Measurements from ENCODE around the gene TCF12.

Gene TCF12

GRCh38 chr15:57033715-57034439, 115.4 kb downstream of the TCF12 start:
- no peak for TF ChIP-seq CTCF (conservative IDR thresholded peaks at IDR 0.05; ENCODE audit: control insufficient read depth, insufficient read depth, low read depth, low read length)
- H3K4me3 ChIP-seq (ENCODE audit: control insufficient read depth, low read depth, low read length), result no peak overlapping the region
- no peak for DNase-seq (ENCODE audit: low read depth)

- no peak for TF ChIP-seq CTCF (conservative IDR thresholded peaks at IDR 0.05; ENCODE audit: control insufficient read depth, insufficient read depth, low read depth, low read length)
- no peak for DNase-seq (ENCODE audit: low read depth)
- H3K4me3 ChIP-seq (ENCODE audit: control insufficient read depth, low read depth, low read length), result no peak overlapping the region
These were observed 116.2 kb downstream of the TCF12 start for GRCh38 chr15:57034613-57035012.

- TF ChIP-seq CTCF (conservative IDR thresholded peaks at IDR 0.05; ENCODE audit: control insufficient read depth, insufficient read depth, low read depth, low read length), result no peak
- no peak overlapping the region for H3K4me3 ChIP-seq (ENCODE audit: control insufficient read depth, low read depth, low read length)
- no peak for DNase-seq (ENCODE audit: low read depth)
These were observed 117.2 kb downstream of the TCF12 start for GRCh38 chr15:57035664-57036063.

- no peak for TF ChIP-seq CTCF (conservative IDR thresholded peaks at IDR 0.05; ENCODE audit: control insufficient read depth, insufficient read depth, low read depth, low read length)
- DNase-seq (ENCODE audit: low read depth), result no peak
- no peak overlapping the region for H3K4me3 ChIP-seq (ENCODE audit: control insufficient read depth, low read depth, low read length)
These were observed 117.9 kb downstream of the TCF12 start for GRCh38 chr15:57036352-57036751.

- TF ChIP-seq CTCF (conservative IDR thresholded peaks at IDR 0.05; ENCODE audit: control insufficient read depth, insufficient read depth, low read depth, low read length), result no peak
- DNase-seq (ENCODE audit: low read depth), result no peak
- no peak overlapping the region for H3K4me3 ChIP-seq (ENCODE audit: control insufficient read depth, low read depth, low read length)
These were observed 119.1 kb downstream of the TCF12 start for GRCh38 chr15:57037548-57037947.

GRCh38 chr15:57038040-57038439, 119.6 kb downstream of the TCF12 start:
- H3K4me3 ChIP-seq (ENCODE audit: control insufficient read depth, low read depth, low read length), result no peak overlapping the region
- no peak for TF ChIP-seq CTCF (conservative IDR thresholded peaks at IDR 0.05; ENCODE audit: control insufficient read depth, insufficient read depth, low read depth, low read length)
- no peak for DNase-seq (ENCODE audit: low read depth)

GRCh38 chr15:57038496-57038895, 120.1 kb downstream of the TCF12 start:
- TF ChIP-seq CTCF (conservative IDR thresholded peaks at IDR 0.05; ENCODE audit: control insufficient read depth, insufficient read depth, low read depth, low read length), result no peak
- DNase-seq (ENCODE audit: low read depth), result no peak
- no peak overlapping the region for H3K4me3 ChIP-seq (ENCODE audit: control insufficient read depth, low read depth, low read length)

Data from fibroblast of mammary gland (primary cell).